Stimulated activated CD4-positive, alpha-beta T cell treated with anti-CD3 and anti-CD28 coated beads, Interleukin-1b, Interleukin-23, amount 100 ng/mL, for 48 hours (primary cell): ENCODE data around the gene RAI1.
A peak's percentile ranks its signal among the peaks of the same experiment; 100 is the strongest.

ENCODE experiments used
- DNase-seq: peaks from one replicate; pipeline ENCODE4 v3.0.0-alpha.2; 2020

Gene RAI1

DNA sequence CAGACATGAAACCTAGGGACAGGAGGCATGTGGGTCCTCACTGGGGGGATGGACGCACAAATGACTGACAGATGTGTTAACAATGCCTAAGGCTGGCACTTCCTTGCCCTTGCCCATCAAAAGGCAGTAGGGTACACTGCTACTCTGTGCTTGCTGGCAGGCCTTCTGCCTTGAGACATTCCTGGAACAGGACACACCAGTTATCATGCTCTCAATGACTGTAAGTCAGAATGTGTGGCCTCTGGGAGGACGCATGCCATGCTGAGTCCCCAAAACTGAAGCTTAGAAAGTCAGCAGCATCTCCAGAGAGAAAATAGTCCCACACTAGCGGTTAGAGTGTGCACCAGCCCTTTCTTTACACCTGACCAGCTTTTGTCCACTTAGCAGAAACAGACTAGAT lies 171.7 kb downstream of the RAI1 start:
- DNase-seq, result no peak

- DNase-seq, result peak; percentile 77
Measured at GRCh38 chr17:17853811-17854447, 172.7 kb downstream of the RAI1 start.

- DNase-seq, result no peak
Measured at GRCh38 chr17:17855976-17856375, 174.7 kb downstream of the RAI1 start.

GRCh38 chr17:17856386-17856785 lies 175.1 kb downstream of the RAI1 start:
- DNase-seq, result no peak

DNA sequence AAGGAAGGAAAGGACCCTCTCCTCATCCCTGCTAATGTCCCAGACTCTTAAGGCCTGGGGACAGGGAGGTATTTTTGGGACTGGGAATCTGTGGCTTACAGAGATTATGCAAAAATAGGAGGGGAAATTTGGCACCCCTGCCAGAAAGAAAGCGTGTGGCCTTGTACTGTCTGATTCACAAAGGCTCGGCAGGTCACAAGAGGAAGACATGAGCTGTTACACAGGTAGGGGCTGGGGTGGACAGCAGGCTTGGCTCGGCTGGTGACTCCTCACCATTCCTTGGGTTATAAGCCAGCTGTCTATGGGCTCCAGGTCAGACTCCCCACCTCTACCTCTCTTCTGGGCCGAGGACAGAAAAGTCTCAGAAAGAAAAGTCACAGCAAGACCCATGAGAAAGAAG lies 176.2 kb downstream of the RAI1 start:
- DNase-seq, result no peak

- peak; percentile 64 for DNase-seq
Measured at GRCh38 chr17:17859909-17860765, 178.9 kb downstream of the RAI1 start.

- no peak for DNase-seq
Measured at GRCh38 chr17:17860766-17861107, 179.5 kb downstream of the RAI1 start.
